Astrocyte of the spinal cord (primary cell): Measurements from ENCODE around the gene ASXL2.

Source experiments
- DNase-seq: peaks from one replicate; pipeline ENCODE4 v3.0.0; 2011; ENCODE audit warnings: low read depth, low spot score
- H3K4me3 ChIP-seq: 2 replicates; pipeline ENCODE4 v1.5.1; 2011; ENCODE audit warnings: low read depth, mild to moderate bottlenecking, low read length, moderate library complexity
- CTCF ChIP-seq: IDR thresholded peaks from 2 replicates; pipeline ENCODE4 v1.5.1; 2012; ENCODE audit warnings: low read depth, mild to moderate bottlenecking, low read length, inconsistent platforms
- in situ Hi-C: cut with HindIII; loops from 2 replicates; pipeline ENCODE4 v1.10.0; 2017; ENCODE audit warnings: low sequenced_read_pairs

The ASXL2 gene

GRCh38 chr2:25784404-25784803 lies 93.9 kb downstream of the ASXL2 start:
- in situ Hi-C loops: no loop called here
- DNase-seq: no peak
- no peak overlapping the region for H3K4me3 ChIP-seq
- no peak for TF ChIP-seq CTCF

GRCh38 chr2:25777077-25777476 lies 101.2 kb downstream of the ASXL2 start:
- no peak overlapping the region for H3K4me3 ChIP-seq
- DNase-seq: no peak
- in situ Hi-C loops: no loop called here
- TF ChIP-seq CTCF: no peak

- no peak overlapping the region for H3K4me3 ChIP-seq
- DNase-seq: no peak
- in situ Hi-C loops: no loop called here
- no peak for TF ChIP-seq CTCF
Observed at GRCh38 chr2:25772078-25772477, 106.2 kb downstream of the ASXL2 start.

- no peak for TF ChIP-seq CTCF
- DNase-seq: no peak
- in situ Hi-C loops: no loop called here
- H3K4me3 ChIP-seq: no peak overlapping the region
Observed at GRCh38 chr2:25763575-25763974, 114.7 kb downstream of the ASXL2 start.

- TF ChIP-seq CTCF: no peak
- DNase-seq: no peak
- no peak overlapping the region for H3K4me3 ChIP-seq
- in situ Hi-C loops: no loop called here
Observed at GRCh38 chr2:25760297-25760696, 118.0 kb downstream of the ASXL2 start.

GRCh38 chr2:25758348-25758747 lies 119.9 kb downstream of the ASXL2 start:
- in situ Hi-C loops: no loop called here
- DNase-seq: no peak
- H3K4me3 ChIP-seq: no peak overlapping the region
- no peak for TF ChIP-seq CTCF

- no peak for DNase-seq
- no peak for TF ChIP-seq CTCF
- in situ Hi-C loops: no loop called here
- H3K4me3 ChIP-seq: no peak overlapping the region
Observed at GRCh38 chr2:25757906-25758305, 120.4 kb downstream of the ASXL2 start.
